PC-3 (cell line): ENCODE measurements around the gene NCR2.

Experiments used
- CTCF ChIP-seq: fragments of 300-600 bp; sonication (generic); conservative IDR thresholded peaks from 2 replicates; pipeline ENCODE4 v1.5.1; 2017; ENCODE audit warnings: antibody characterized with exemption, low read depth, mild to moderate bottlenecking, low read length
- EZH2 ChIP-seq: fragments of 300-600 bp; sonication (generic); IDR thresholded peaks from one replicate; pipeline ENCODE4 v1.6.1; 2017; ENCODE audit warnings: antibody characterized with exemption, mild to moderate bottlenecking, low read length; ENCODE audit not compliant: unreplicated experiment
- EZH2phosphoT487 ChIP-seq: fragments of 300-600 bp; sonication (generic); IDR thresholded peaks from 2 replicates; pipeline ENCODE4 v1.6.1; 2018; ENCODE audit warnings: mild to moderate bottlenecking, antibody characterized with exemption, low read length, borderline replicate concordance

- TF ChIP-seq EZH2phosphoT487 (no peak), EZH2 (no peak), CTCF (no peak)
Observed at GRCh38 chr6:41298785-41299502, 36.5 kb upstream of the NCR2 start.
